H9 (cell line): ENCODE measurements around the gene DCAF11. TPM values are rescaled to one million over a fixed set of nuclear protein-coding genes. Genes with fewer than 3 reads are reported as not detected.

Source experiments
- DNase-seq: peaks from one replicate; pipeline ENCODE4 v3.0.0-alpha.2; 2017
- H2AFZ ChIP-seq: one replicate; pipeline ENCODE4 v1.6.1; 2013; ENCODE audit warnings: mild to moderate bottlenecking, low read length, control low read depth, moderate library complexity
- H2AK5ac ChIP-seq: 2 replicates; pipeline ENCODE4 v1.6.1; 2013; ENCODE audit warnings: low read length, control low read depth, mixed read lengths; ENCODE audit not compliant: insufficient read length
- H2BK120ac ChIP-seq: one replicate; pipeline ENCODE4 v1.6.1; 2013; ENCODE audit warnings: low read depth, mild to moderate bottlenecking, low read length, control low read depth, inconsistent platforms; ENCODE audit not compliant: poor library complexity, severe bottlenecking
- H2BK12ac ChIP-seq: 2 replicates; pipeline ENCODE4 v1.6.1; 2013; ENCODE audit warnings: low read length, control low read depth, mixed read lengths, low read depth; ENCODE audit not compliant: insufficient read length
- H2BK15ac ChIP-seq: 2 replicates; pipeline ENCODE4 v1.6.1; 2013; ENCODE audit warnings: low read depth, low read length, control low read depth
- H2BK20ac ChIP-seq: one replicate; pipeline ENCODE4 v1.6.1; 2013; ENCODE audit warnings: low read depth, mild to moderate bottlenecking, low read length, control low read depth, inconsistent platforms; ENCODE audit not compliant: poor library complexity, severe bottlenecking
- H2BK5ac ChIP-seq: 2 replicates; pipeline ENCODE4 v1.6.1; 2013; ENCODE audit warnings: low read length, control low read depth, mixed read lengths; ENCODE audit not compliant: insufficient read length
- H3K14ac ChIP-seq: 2 replicates; pipeline ENCODE4 v1.6.1; 2013; ENCODE audit warnings: low read length, control low read depth; ENCODE audit not compliant: insufficient read depth
- H3K18ac ChIP-seq: 2 replicates; pipeline ENCODE4 v1.6.1; 2013; ENCODE audit warnings: low read depth, mild to moderate bottlenecking, mixed read lengths, low read length, control low read depth; ENCODE audit not compliant: insufficient read length
- H3K23ac ChIP-seq: 2 replicates; pipeline ENCODE4 v1.6.1; 2013; ENCODE audit warnings: low read length, control low read depth, mixed read lengths, low read depth; ENCODE audit not compliant: insufficient read length
- H3K23me2 ChIP-seq: 2 replicates; pipeline ENCODE4 v1.6.1; 2013; ENCODE audit warnings: low read depth, mild to moderate bottlenecking, mixed read lengths, low read length, control low read depth; ENCODE audit not compliant: insufficient read length, poor library complexity, severe bottlenecking
- H3K27ac ChIP-seq: 2 replicates; pipeline ENCODE4 v1.5.1; 2013; ENCODE audit warnings: low read length, control low read depth, mixed read lengths, low read depth; ENCODE audit not compliant: insufficient read length
- H3K27me3 ChIP-seq: 2 replicates; pipeline ENCODE4 v1.6.1; 2013; ENCODE audit warnings: low read length, control low read depth, inconsistent platforms; ENCODE audit not compliant: insufficient read depth
- H3K4ac ChIP-seq: 2 replicates; pipeline ENCODE4 v1.6.1; 2013; ENCODE audit warnings: low read depth, mild to moderate bottlenecking, control low read depth, inconsistent platforms, low read length, moderate library complexity
- H3K4me1 ChIP-seq: 2 replicates; pipeline ENCODE4 v1.6.1; 2013; ENCODE audit warnings: low read length, control low read depth, inconsistent platforms; ENCODE audit not compliant: insufficient read depth
- H3K4me2 ChIP-seq: 2 replicates; pipeline ENCODE4 v1.6.1; 2013; ENCODE audit warnings: low read length, control low read depth, mixed read lengths; ENCODE audit not compliant: insufficient read length, insufficient read depth
- H3K56ac ChIP-seq: 2 replicates; pipeline ENCODE4 v1.6.1; 2013; ENCODE audit warnings: low read depth, mild to moderate bottlenecking, mixed read lengths, low read length, control low read depth; ENCODE audit not compliant: insufficient read length
- H3K79me1 ChIP-seq: 2 replicates; pipeline ENCODE4 v1.6.1; 2013; ENCODE audit warnings: low read depth, mild to moderate bottlenecking, moderate library complexity, low read length, control low read depth, inconsistent platforms; ENCODE audit not compliant: insufficient read depth, poor library complexity, severe bottlenecking
- H3K79me2 ChIP-seq: 2 replicates; pipeline ENCODE4 v1.6.1; 2013; ENCODE audit warnings: low read length, control low read depth, inconsistent platforms; ENCODE audit not compliant: insufficient read depth
- H3K9ac ChIP-seq: 2 replicates; pipeline ENCODE4 v1.6.1; 2013; ENCODE audit warnings: low read length, control low read depth, mixed read lengths; ENCODE audit not compliant: insufficient read length; ENCODE audit errors: extremely low read depth
- H3K9me3 ChIP-seq: one replicate; pipeline ENCODE4 v1.6.1; 2013; ENCODE audit warnings: low read depth, low read length, inconsistent platforms; ENCODE audit not compliant: control insufficient read depth
- H3T11ph ChIP-seq: one replicate; pipeline ENCODE4 v1.6.1; 2013; ENCODE audit warnings: mild to moderate bottlenecking, low read length, control low read depth, inconsistent platforms
- H4K20me1 ChIP-seq: one replicate; pipeline ENCODE4 v1.6.1; 2013; ENCODE audit not compliant: control insufficient read depth, insufficient read length, insufficient read depth
- H4K5ac ChIP-seq: 2 replicates; pipeline ENCODE4 v1.6.1; 2013; ENCODE audit warnings: low read depth, mild to moderate bottlenecking, mixed read lengths, low read length, control low read depth; ENCODE audit not compliant: insufficient read length
- H4K8ac ChIP-seq: replicated peaks from 2 replicates; pipeline ENCODE4 v1.6.1; 2013; ENCODE audit warnings: low read length, control low read depth, mixed read lengths, low read depth; ENCODE audit not compliant: insufficient read length
- H4K91ac ChIP-seq: 2 replicates; pipeline ENCODE4 v1.6.1; 2013; ENCODE audit warnings: low read depth, mild to moderate bottlenecking, moderate library complexity, mixed read lengths, low read length, control low read depth; ENCODE audit not compliant: insufficient read length
- H3K27ac Mint-ChIP-seq, 3 experiments: 2 replicates in 2 of 3; 3 replicates in 1 of 3; pipeline ENCODE4 v1.8.0; 2020 to 2021; ENCODE audit warnings: mixed read lengths in 3 of 3, mild to moderate bottlenecking in 1 of 3, moderate library complexity in 1 of 3
- H3K27me3 Mint-ChIP-seq: 2 replicates; pipeline ENCODE4 v1.8.0; 2021; ENCODE audit warnings: low read depth, mild to moderate bottlenecking, moderate library complexity, mixed read lengths
- H3K36me3 Mint-ChIP-seq, 3 experiments: 2 replicates in 2 of 3; 3 replicates in 1 of 3; pipeline ENCODE4 v1.8.0; 2020 to 2021; ENCODE audit warnings: low read depth in 3 of 3, mixed read lengths in 3 of 3; ENCODE audit not compliant: insufficient read depth in 1 of 3
- H3K4me1 Mint-ChIP-seq, 2 experiments: 2 replicates each; pipeline ENCODE4 v1.8.0; 2020; ENCODE audit warnings: mixed read lengths in 2 of 2
- H3K4me3 Mint-ChIP-seq, 2 experiments: 2 replicates in 1 of 2; 3 replicates in 1 of 2; pipeline ENCODE4 v1.8.0; 2020 to 2021; ENCODE audit warnings: mild to moderate bottlenecking in 2 of 2, mixed read lengths in 2 of 2, moderate library complexity in 1 of 2
- H3K9me3 Mint-ChIP-seq, 2 experiments: 2 replicates in 1 of 2; 3 replicates in 1 of 2; pipeline ENCODE4 v1.8.0; 2020; ENCODE audit warnings: mild to moderate bottlenecking in 2 of 2, mixed read lengths in 2 of 2, moderate library complexity in 1 of 2
- CTCF ChIP-seq: fragments of 200-600 bp; sonication (generic); conservative IDR thresholded peaks from 3 replicates; pipeline ENCODE4 v1.8.0; 2021; ENCODE audit warnings: antibody characterized with exemption, mild to moderate bottlenecking
- WGBS: extraction: QIAGEN DNeasy Blood & Tissue Kit; methylation state at CpG from one replicate; pipeline ENCODE4 v1.1.7; 2013; ENCODE audit warnings: missing lambda C conversion rate, low lambda C conversion rate, mixed read lengths; ENCODE audit not compliant: insufficient read length; ENCODE audit errors: extremely low coverage; 5-methylcytosine and 5-hydroxymethylcytosine counted together
- total RNA-seq: library from RNA; stranded (reverse); gene quantifications from 2 replicates; pipeline ENCODE4 v1.2.1, GENCODE V29; 2021

DCAF11 gene
- total RNA-seq, 1 experiment from 2014 or later, result 73.4 TPM

- Histone ChIP-seq H2BK20ac (no peak overlapping the region), H2AK5ac (no peak overlapping the region), H4K8ac (no peak overlapping the region), H3K27ac (no peak overlapping the region), H2BK12ac (no peak overlapping the region), H3K9me3 (no peaks in the 10 kb centered on the region), H3K23me2 (peaks cover 10% of the 10 kb centered on the region), H3K79me1 (peaks cover 2% of the 10 kb centered on the region), H3K4me1 (no peaks in the 10 kb centered on the region), H3K27me3 (no peaks in the 10 kb centered on the region), H3K23ac (no peak overlapping the region), H3K79me2 (peaks cover 3% of the 10 kb centered on the region; the same call in 1 of the 2 replicates), H3T11ph (no peak overlapping the region), H2BK5ac (no peak overlapping the region), H4K20me1 (no peaks in the 10 kb centered on the region), H3K18ac (no peak overlapping the region), H3K56ac (no peak overlapping the region), H2BK15ac (no peak overlapping the region), H3K14ac (0 out of 2 replicates have a peak overlapping the region, but pooled peaks have one; percentile 59), H2AFZ (no peak overlapping the region), H4K5ac (no peak overlapping the region), H3K4me2 (peak overlapping the region; percentile 64), H3K9ac (no peak overlapping the region), H4K91ac (no peak overlapping the region), H3K4ac (no peak overlapping the region), H2BK120ac (no peak overlapping the region)
- Mint-ChIP-seq H3K4me1 (peaks cover 28 to 33% of the 10 kb centered on the region in 2 experiments), H3K27ac (peak overlapping the region; percentile 55 to 93 (median 82); a peak in 4 of 7 replicates), H3K36me3 (peaks cover 22 to 33% (median 27%) of the 10 kb centered on the region in 3 experiments), H3K9me3 (0 out of 5 replicates have a peak, but pooled peaks cover 0 to 2% of the 10 kb centered on the region in 2 experiments), H3K27me3 (no peaks in the 10 kb centered on the region), H3K4me3 (peak overlapping the region; percentile 73 to 89)
- no peak for DNase-seq
- no CpG with 5 or more reads among the region's 9 CpGs for WGBS
- TF ChIP-seq CTCF, result no peak
Observed at GRCh38 chr14:24135584-24135833, 20.9 kb downstream of the DCAF11 start.
